Spleen (tissue), 11 donors: Measurements from ENCODE around the gene KCNN2. TPM values are rescaled to one million over a fixed set of nuclear protein-coding genes. Genes with fewer than 3 reads are reported as not detected.

Experiments used
- DNase-seq: peaks from one replicate; pipeline ENCODE4 v3.0.0-alpha.2; 2020
- H3K27ac ChIP-seq, 8 donors: fragments of 200-600 bp; sonication (generic) in 7 of 8; 1 replicate in 4 of 8; 2 replicates in 4 of 8; pipeline versions ENCODE4 v1.5.0 to v1.8.0; 2016 to 2021; ENCODE audit warnings: inconsistent platforms in 4 of 8, mild to moderate bottlenecking in 4 of 8, moderate library complexity in 1 of 8
- H3K27me3 ChIP-seq, 7 donors: fragments of 200-600 bp; sonication (generic) in 6 of 7; replicated peaks in 1 of 7; 1 replicate in 4 of 7; 2 replicates in 3 of 7; pipeline versions ENCODE4 v1.5.0 to v1.8.0; 2016 to 2021; ENCODE audit warnings: inconsistent platforms in 3 of 7, mild to moderate bottlenecking in 1 of 7
- H3K36me3 ChIP-seq, 6 donors: fragments of 200-600 bp; sonication (generic) in 5 of 6; 1 replicate in 4 of 6; 2 replicates in 2 of 6; pipeline versions ENCODE4 v1.5.0 to v1.8.0; 2016 to 2021; ENCODE audit warnings: inconsistent platforms in 2 of 6
- H3K4me1 ChIP-seq, 6 donors: fragments of 200-600 bp; sonication (generic) in 5 of 6; 1 replicate in 3 of 6; 2 replicates in 3 of 6; pipeline versions ENCODE4 v1.5.0 to v1.8.0; 2016 to 2021; ENCODE audit warnings: inconsistent platforms in 3 of 6
- H3K4me3 ChIP-seq, 8 donors: fragments of 200-600 bp; sonication (generic) in 7 of 8; 1 replicate in 4 of 8; 2 replicates in 4 of 8; pipeline versions ENCODE4 v1.5.0 to v1.8.0; 2016 to 2021; ENCODE audit warnings: inconsistent platforms in 4 of 8, mild to moderate bottlenecking in 4 of 8, moderate library complexity in 2 of 8
- H3K9me3 ChIP-seq, 8 donors: fragments of 200-600 bp; sonication (generic) in 7 of 8; 1 replicate in 4 of 8; 2 replicates in 4 of 8; pipeline versions ENCODE4 v1.5.0 to v1.8.0; 2016 to 2021; ENCODE audit warnings: inconsistent platforms in 4 of 8
- POLR2A ChIP-seq, 3 donors: fragments of 450-650 bp; IDR thresholded peaks; one replicate each; pipeline ENCODE4 v1.5.1; 2017; ENCODE audit warnings: antibody characterized with exemption in 3 of 3, mild to moderate bottlenecking in 1 of 3
- POLR2AphosphoS5 ChIP-seq, 3 donors: sonication (generic); formaldehyde crosslinking; IDR thresholded peaks; one replicate each; pipeline ENCODE4 v1.5.1; 2017; ENCODE audit warnings: antibody characterized with exemption in 3 of 3
- WGBS, 5 donors: extraction: QIAGEN DNeasy Blood & Tissue Kit in 3 of 5; methylation state at CpG; one replicate each; pipeline versions ENCODE4 v1.1.5 to v1.1.7; 2013 to 2018; 5-methylcytosine and 5-hydroxymethylcytosine counted together
- intact Hi-C: fragments of 100-400 bp; cut with DNase I; formaldehyde crosslinking; loops from one replicate; pipeline ENCODE4 v1.15.0; 2023; ENCODE audit warnings: low total_unique reads
- polyA plus RNA-seq, 3 donors: library from polyadenylated mRNA; stranded (reverse); fragments of 200-250 nt; gene quantifications; one replicate each; pipeline ENCODE4 v1.2.1, GENCODE V29; 2013
- total RNA-seq, 7 donors: library from RNA; depleted of rRNA in 3 of 7; stranded (reverse); fragments of >200 nt in 3 of 7; fragmentation: NEBNext Ultra II Directional in 4 of 7; extraction: Animal tissue kit (Norgen Biotek cat#: 25700) in 4 of 7; gene quantifications; one replicate each; pipeline versions ENCODE4 v1.1.0 to v1.2.1, GENCODE V29; 2016 to 2021
- TF ChIP-seq, protein P1 (sequence below), 11 experiments: fragments of 200-600 bp in 7 of 11; fragments of 450-650 bp in 4 of 11; sonication (generic) in 4 of 11; IDR thresholded peaks in 8 of 11; conservative IDR thresholded peaks in 3 of 11; 1 replicate in 7 of 11; 2 replicates in 4 of 11; pipeline versions ENCODE4 v1.4.0 to v1.8.0; 2016 to 2021; ENCODE audit warnings: antibody characterized with exemption in 11 of 11, inconsistent platforms in 4 of 11, mild to moderate bottlenecking in 1 of 11
- donor health status: healthy with polysubstance abuse.
- donor health status: DM: no; HTN: no; CAD: no; lungs with moderate emphysema.
- donor health status: DM: no; HTN: no; CAD: no.
- donor health status: Bipolar disorder and iron deficiency.
- donor health status: healthy.
- donor health status: DM: no; HTN: no; CAD: no.
- donor health status: DM: yes; HTN: yes; CAD: no.

The KCNN2 gene
- total and polyA plus RNA-seq, 10 donors: 0.20 to 1.1 (median 0.56) TPM

DNA sequence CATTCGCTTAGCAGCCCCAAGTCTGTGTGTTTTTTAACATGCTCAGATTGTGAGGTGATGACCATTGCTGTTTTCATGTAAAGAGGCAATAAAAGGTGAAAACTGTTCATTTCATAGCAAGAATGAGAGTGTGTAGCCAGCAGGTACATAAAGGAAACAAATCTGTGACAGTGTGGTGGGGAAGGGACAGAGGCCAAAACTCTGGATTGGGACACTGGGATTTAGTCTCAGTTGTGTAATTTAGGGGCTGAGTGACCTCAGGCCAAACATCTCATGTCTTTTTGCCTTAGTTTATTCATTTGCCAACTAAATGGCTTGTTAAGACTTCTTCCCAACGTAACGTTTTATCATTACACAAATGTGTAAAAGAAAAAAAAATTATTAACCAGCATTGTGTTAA, 47.0 kb downstream of the KCNN2 start:
- Histone ChIP-seq H3K4me1 (no peaks in the 10 kb centered on the region), H3K27me3 (no peaks in the 10 kb centered on the region), H3K4me3 (no peak overlapping the region), H3K36me3 (no peaks in the 10 kb centered on the region), H3K9me3 (no peaks in the 10 kb centered on the region), H3K27ac (no peak overlapping the region)
- WGBS, 5 donors: 91 to 94% (median 93%) methylated on average over 3 of the region's 3 CpGs
- intact Hi-C loops: no loop called here
- TF ChIP-seq POLR2AphosphoS5 (IDR thresholded peaks at IDR 0.05) (no peak), POLR2A (IDR thresholded peaks at IDR 0.05) (no peak)
- TF ChIP-seq, protein P1, sequence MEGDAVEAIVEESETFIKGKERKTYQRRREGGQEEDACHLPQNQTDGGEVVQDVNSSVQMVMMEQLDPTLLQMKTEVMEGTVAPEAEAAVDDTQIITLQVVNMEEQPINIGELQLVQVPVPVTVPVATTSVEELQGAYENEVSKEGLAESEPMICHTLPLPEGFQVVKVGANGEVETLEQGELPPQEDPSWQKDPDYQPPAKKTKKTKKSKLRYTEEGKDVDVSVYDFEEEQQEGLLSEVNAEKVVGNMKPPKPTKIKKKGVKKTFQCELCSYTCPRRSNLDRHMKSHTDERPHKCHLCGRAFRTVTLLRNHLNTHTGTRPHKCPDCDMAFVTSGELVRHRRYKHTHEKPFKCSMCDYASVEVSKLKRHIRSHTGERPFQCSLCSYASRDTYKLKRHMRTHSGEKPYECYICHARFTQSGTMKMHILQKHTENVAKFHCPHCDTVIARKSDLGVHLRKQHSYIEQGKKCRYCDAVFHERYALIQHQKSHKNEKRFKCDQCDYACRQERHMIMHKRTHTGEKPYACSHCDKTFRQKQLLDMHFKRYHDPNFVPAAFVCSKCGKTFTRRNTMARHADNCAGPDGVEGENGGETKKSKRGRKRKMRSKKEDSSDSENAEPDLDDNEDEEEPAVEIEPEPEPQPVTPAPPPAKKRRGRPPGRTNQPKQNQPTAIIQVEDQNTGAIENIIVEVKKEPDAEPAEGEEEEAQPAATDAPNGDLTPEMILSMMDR (IDR thresholded peaks at IDR 0.05 in 8 of 11, conservative IDR thresholded peaks at IDR 0.05 in 3 of 11): no peak
- no peak for DNase-seq

DNA sequence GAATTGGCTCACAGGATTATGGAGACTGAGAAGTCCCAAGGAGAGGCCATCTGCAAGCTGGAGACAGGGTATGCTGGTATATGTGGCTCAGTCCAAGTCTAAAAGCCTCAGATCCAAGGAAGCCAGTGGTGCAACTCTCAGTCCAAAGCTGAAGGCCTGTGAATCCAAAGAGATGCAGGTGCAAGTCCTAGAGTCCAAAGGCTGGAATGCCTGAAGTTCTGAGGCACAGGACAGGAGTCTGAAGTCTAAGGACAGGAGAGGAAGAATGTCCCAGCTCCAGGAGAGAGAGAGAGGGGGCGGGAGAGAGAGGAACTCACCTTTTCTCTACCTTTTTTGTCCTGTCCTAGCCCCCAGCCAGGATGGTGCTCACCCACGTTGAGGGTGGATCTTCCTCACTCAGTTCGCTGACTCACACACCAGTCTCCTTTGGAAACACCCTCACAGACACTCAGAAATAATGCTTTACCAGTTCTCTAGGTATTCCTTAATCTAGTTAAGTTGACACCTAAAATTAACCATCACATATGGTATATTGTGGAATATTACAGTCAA, 49.6 kb downstream of the KCNN2 start:
- TF ChIP-seq, protein P1 (IDR thresholded peaks at IDR 0.05 in 8 of 11, conservative IDR thresholded peaks at IDR 0.05 in 3 of 11): no peak
- TF ChIP-seq POLR2A (IDR thresholded peaks at IDR 0.05) (no peak), POLR2AphosphoS5 (IDR thresholded peaks at IDR 0.05) (no peak)
- WGBS, 5 donors: 63 to 76% (median 73%) methylated on average over 3 of the region's 3 CpGs
- DNase-seq: no peak
- no peaks in the 10 kb centered on the region for H3K27me3 ChIP-seq
- intact Hi-C loops: no loop called here
- H3K27ac ChIP-seq: no peak overlapping the region
- no peaks in the 10 kb centered on the region for H3K9me3 ChIP-seq
- no peaks in the 10 kb centered on the region for H3K36me3 ChIP-seq
- H3K4me3 ChIP-seq: no peak overlapping the region
- H3K4me1 ChIP-seq: no peaks in the 10 kb centered on the region

DNA sequence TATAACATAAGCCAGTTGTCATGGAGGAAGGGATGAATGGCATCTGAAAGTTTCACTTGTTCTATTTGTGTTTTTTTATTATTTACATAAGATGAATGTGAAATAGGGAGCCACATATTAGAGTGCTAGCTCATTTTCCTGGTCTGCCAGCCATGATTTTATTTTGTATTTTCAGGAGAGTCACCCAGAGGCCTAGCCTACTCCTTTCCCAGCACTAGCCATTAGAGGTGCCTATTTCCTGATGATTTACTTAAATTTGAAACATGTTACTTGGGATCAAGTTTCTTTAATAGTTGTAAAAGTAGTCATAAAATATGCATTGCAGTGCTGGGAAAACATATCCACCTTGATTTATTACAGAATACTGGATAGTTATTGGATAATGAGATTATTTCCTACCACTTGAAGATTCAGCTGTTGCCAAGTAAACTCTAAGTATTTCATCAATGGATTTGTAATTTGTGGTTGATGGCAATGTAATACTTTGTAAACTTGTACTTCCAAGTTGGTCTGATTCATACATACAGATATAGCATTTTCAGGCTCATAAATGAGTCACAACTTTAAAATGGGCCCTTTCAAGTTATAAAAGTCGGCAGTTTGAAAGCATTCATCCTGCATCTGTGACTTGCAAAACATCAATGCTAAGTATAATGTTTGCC, 50.8 kb downstream of the KCNN2 start:
- Histone ChIP-seq H3K27me3 (no peaks in the 10 kb centered on the region), H3K36me3 (no peaks in the 10 kb centered on the region), H3K27ac (no peak overlapping the region), H3K9me3 (no peaks in the 10 kb centered on the region), H3K4me1 (no peaks in the 10 kb centered on the region), H3K4me3 (no peak overlapping the region)
- no peak for DNase-seq
- no peak for TF ChIP-seq POLR2AphosphoS5 (IDR thresholded peaks at IDR 0.05)
- TF ChIP-seq, protein P1 (IDR thresholded peaks at IDR 0.05 in 8 of 11, conservative IDR thresholded peaks at IDR 0.05 in 3 of 11): no peak
- no peak for TF ChIP-seq POLR2A (IDR thresholded peaks at IDR 0.05)
- intact Hi-C loops: no loop called here
- WGBS, 5 donors: 49 to 82% (median 77%) methylated on average over 1 of the region's 1 CpG

DNA sequence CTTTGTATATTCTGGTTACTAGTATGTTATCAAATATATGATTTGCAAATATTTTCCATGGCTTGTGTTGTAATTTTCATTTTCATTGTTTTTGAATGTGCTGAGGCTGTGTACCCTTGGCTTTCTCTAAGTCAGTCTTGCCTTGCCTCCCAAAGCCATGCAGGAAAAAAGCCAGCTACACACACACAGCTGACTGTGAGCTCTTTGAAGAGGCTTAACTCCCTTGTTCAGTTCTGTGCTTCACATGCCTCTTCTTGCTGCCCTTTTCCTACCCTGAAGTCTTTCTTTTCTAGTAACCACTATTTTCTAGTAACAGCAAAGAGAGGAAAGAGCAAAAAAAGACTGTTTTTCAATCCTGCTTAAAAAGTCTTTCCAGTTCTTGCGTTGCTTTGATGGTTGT, 53.9 kb downstream of the KCNN2 start:
- H3K4me3 ChIP-seq: no peak overlapping the region
- H3K36me3 ChIP-seq: no peaks in the 10 kb centered on the region
- no peak for TF ChIP-seq POLR2AphosphoS5 (IDR thresholded peaks at IDR 0.05)
- H3K27me3 ChIP-seq: no peaks in the 10 kb centered on the region
- no peak overlapping the region for H3K27ac ChIP-seq
- intact Hi-C loops: no loop called here
- no peak for DNase-seq
- no peaks in the 10 kb centered on the region for H3K9me3 ChIP-seq
- H3K4me1 ChIP-seq: peaks cover 0 to 4% (median 0%) of the 10 kb centered on the region in 6 donors
- WGBS, 5 donors: 89 to 97% (median 91%) methylated on average over 1 of the region's 1 CpG
